T-cell (primary cell): ENCODE results near the gene PSMB3. TPM values are rescaled to one million over a fixed set of nuclear protein-coding genes. Genes with fewer than 3 reads are reported as not detected.
A peak's percentile ranks its signal among the peaks of the same experiment; 100 is the strongest.

ENCODE experiments used
- ATAC-seq, 4 experiments: fragments of 200-7000 bp in 3 of 4; fragments of 150-1000 bp in 1 of 4; cut with Tn5 transposase; replicated peaks in 1 of 4; 1 replicate in 3 of 4; 2 replicates in 1 of 4; pipeline ENCODE4 v1.10.0; 2021; ENCODE audit warnings: moderate library complexity in 3 of 4, mild to moderate bottlenecking in 2 of 4, moderate number of reproducible peaks in 1 of 4
- CTCF ChIA-PET, 2 donors: fragments of 300-600 bp; sonication (Branson Sonifier 250); formaldehyde crosslinking; loops; one replicate each; lab custom pipeline; 2022; ENCODE audit warnings: antibody characterized with exemption in 2 of 2; lab: Charles Lee
- POLR2A ChIA-PET, 2 donors: fragments of 300-600 bp; sonication (Branson Sonifier 250); formaldehyde crosslinking; loops; one replicate each; lab custom pipeline; 2022; ENCODE audit warnings: antibody characterized with exemption in 2 of 2; lab: Charles Lee
- DNase-seq, 35 experiments: peaks; one replicate each; pipeline versions ENCODE4 v3.0.0 to v3.0.0-alpha.2; 2013 to 2023
- H3K27ac ChIP-seq: one replicate; pipeline ENCODE4 v1.5.1; 2013; ENCODE audit warnings: low read length
- H3K27me3 ChIP-seq, 2 experiments: replicated peaks in 1 of 2; 1 replicate in 1 of 2; 2 replicates in 1 of 2; pipeline versions ENCODE4 v1.6.1 to v1.7.0; 2013; ENCODE audit warnings: low read length in 1 of 2, mixed read lengths in 1 of 2; ENCODE audit not compliant: control insufficient read depth in 2 of 2, insufficient read depth in 2 of 2; ENCODE audit errors: extremely low read depth in 1 of 2
- H3K36me3 ChIP-seq, 2 donors: 1 replicate in 1 of 2; 2 replicates in 1 of 2; pipeline versions ENCODE4 v1.6.1 to v1.7.0; 2013; ENCODE audit warnings: low read length in 1 of 2; ENCODE audit not compliant: control insufficient read depth in 2 of 2, insufficient read depth in 1 of 2; ENCODE audit errors: extremely low read depth in 1 of 2
- H3K4me1 ChIP-seq, 2 experiments: 1 replicate in 1 of 2; 2 replicates in 1 of 2; pipeline versions ENCODE4 v1.6.1 to v1.7.0; 2013; ENCODE audit warnings: low read length in 2 of 2, mixed read lengths in 1 of 2; ENCODE audit not compliant: insufficient read depth in 2 of 2, control insufficient read depth in 1 of 2; ENCODE audit errors: extremely low read depth in 1 of 2
- H3K4me3 ChIP-seq, 2 donors: 1 replicate in 1 of 2; 2 replicates in 1 of 2; pipeline versions ENCODE4 v1.5.1 to v1.7.0; 2013; ENCODE audit warnings: mild to moderate bottlenecking in 2 of 2, low read length in 1 of 2, moderate library complexity in 1 of 2; ENCODE audit not compliant: control insufficient read depth in 1 of 2; ENCODE audit errors: extremely low read depth in 1 of 2
- H3K9me3 ChIP-seq: 2 replicates; pipeline ENCODE4 v1.7.0; 2013
- H3K27ac Mint-ChIP-seq, 2 donors: one replicate each; pipeline ENCODE4 v1.8.0; 2020 to 2021; ENCODE audit warnings: mild to moderate bottlenecking in 2 of 2, mixed read lengths in 2 of 2
- H3K27me3 Mint-ChIP-seq, 2 donors: one replicate each; pipeline ENCODE4 v1.8.0; 2021 to 2022; ENCODE audit warnings: mixed read lengths in 2 of 2
- H3K36me3 Mint-ChIP-seq: one replicate; pipeline ENCODE4 v1.8.0; 2021; ENCODE audit warnings: mixed read lengths
- H3K4me1 Mint-ChIP-seq, 3 donors: one replicate each; pipeline ENCODE4 v1.8.0; 2020 to 2022; ENCODE audit warnings: mixed read lengths in 3 of 3, mild to moderate bottlenecking in 1 of 3
- H3K4me3 Mint-ChIP-seq, 3 donors: one replicate each; pipeline ENCODE4 v1.8.0; 2020 to 2022; ENCODE audit warnings: mild to moderate bottlenecking in 3 of 3, mixed read lengths in 3 of 3, moderate library complexity in 3 of 3
- H3K9me3 Mint-ChIP-seq, 3 donors: one replicate each; pipeline ENCODE4 v1.8.0; 2020 to 2022; ENCODE audit warnings: mixed read lengths in 3 of 3
- WGBS: methylation state at CpG from one replicate; pipeline ENCODE4 v1.1.5; 2013; ENCODE audit warnings: missing lambda C conversion rate; ENCODE audit not compliant: insufficient coverage; 5-methylcytosine and 5-hydroxymethylcytosine counted together
- total RNA-seq, 35 experiments: library from RNA in 6 of 35; stranded (reverse) in 6 of 35; fragments of 120-200 nt in 1 of 35; gene quantifications; one replicate each; pipeline versions ENCODE4 v1.2.1 to v1.2.4 and lab custom pipeline; 2013 to 2026

Gene PSMB3
- total RNA-seq, 5 donors from 2014 or later (not counting 1 experiment from before 2014, with no cell fraction given) = 81.2 to 116 (median 104) TPM

DNA sequence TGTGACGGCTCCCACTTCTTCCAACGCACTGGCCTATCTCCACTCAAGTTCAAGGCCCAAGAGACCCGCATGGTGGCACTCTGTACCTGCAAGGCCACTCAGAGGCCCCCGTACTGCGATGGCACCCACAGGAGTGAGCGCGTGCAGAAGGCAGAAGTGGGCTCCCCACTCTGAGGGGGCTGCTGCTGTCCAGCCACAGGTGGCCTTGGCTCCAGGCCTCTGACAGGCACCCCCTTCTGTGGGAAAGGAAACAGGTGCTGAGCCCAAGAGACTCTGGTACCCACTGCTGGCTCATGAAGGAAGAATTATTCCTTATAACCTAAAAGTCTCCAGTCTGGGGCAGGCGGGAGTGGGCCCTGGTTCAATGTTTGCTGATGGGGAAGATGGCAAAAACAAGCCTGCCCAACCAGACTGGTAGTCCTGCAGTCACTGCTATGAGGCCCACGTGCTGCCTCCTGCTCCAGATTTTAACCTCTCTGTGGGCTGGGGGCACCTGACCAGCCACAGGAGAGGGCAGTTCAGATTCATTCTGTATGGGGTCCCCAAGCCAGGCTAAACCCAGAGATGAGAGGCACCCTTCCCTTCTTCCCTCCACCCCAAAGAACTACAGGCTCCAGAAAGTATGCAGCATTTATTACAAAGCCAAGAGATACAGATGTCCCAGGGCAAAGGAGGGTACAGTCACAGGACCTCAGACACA is 19.1 kb upstream of the PSMB3 start:
- ChIA-PET CTCF (interaction anchor here (1.0 to 2.0 kb wide), 3 partner anchors 24 to 48 kb away, joined by 3 to 13 read pairs (median 6); no protein-coding TSS in a partner anchor), POLR2A (no interaction called here)
- H3K27ac ChIP-seq = no peak overlapping the region
- DNase-seq (no peak), ATAC-seq (no peak)
- no peak overlapping the region for H3K4me3 ChIP-seq
- H3K36me3 ChIP-seq = peaks cover 4 to 8% of the 10 kb centered on the region in 2 donors
- H3K9me3 Mint-ChIP-seq = no peaks in the 10 kb centered on the region
- no peak overlapping the region for H3K4me3 Mint-ChIP-seq
- H3K36me3 Mint-ChIP-seq = no peaks in the 10 kb centered on the region
- H3K4me1 ChIP-seq = peaks cover 8 to 65% of the 10 kb centered on the region in 2 experiments
- peaks cover 0 to 3% of the 10 kb centered on the region in 2 experiments for H3K27me3 ChIP-seq
- H3K27me3 Mint-ChIP-seq = no peaks in the 10 kb centered on the region
- peak overlapping the region; percentile 60 to 73 for H3K27ac Mint-ChIP-seq
- H3K9me3 ChIP-seq = no peaks in the 10 kb centered on the region
- H3K4me1 Mint-ChIP-seq = peaks cover 47 to 63% (median 57%) of the 10 kb centered on the region in 3 donors
- WGBS = 82% methylated on average over 8 of the region's 9 CpGs

DNA sequence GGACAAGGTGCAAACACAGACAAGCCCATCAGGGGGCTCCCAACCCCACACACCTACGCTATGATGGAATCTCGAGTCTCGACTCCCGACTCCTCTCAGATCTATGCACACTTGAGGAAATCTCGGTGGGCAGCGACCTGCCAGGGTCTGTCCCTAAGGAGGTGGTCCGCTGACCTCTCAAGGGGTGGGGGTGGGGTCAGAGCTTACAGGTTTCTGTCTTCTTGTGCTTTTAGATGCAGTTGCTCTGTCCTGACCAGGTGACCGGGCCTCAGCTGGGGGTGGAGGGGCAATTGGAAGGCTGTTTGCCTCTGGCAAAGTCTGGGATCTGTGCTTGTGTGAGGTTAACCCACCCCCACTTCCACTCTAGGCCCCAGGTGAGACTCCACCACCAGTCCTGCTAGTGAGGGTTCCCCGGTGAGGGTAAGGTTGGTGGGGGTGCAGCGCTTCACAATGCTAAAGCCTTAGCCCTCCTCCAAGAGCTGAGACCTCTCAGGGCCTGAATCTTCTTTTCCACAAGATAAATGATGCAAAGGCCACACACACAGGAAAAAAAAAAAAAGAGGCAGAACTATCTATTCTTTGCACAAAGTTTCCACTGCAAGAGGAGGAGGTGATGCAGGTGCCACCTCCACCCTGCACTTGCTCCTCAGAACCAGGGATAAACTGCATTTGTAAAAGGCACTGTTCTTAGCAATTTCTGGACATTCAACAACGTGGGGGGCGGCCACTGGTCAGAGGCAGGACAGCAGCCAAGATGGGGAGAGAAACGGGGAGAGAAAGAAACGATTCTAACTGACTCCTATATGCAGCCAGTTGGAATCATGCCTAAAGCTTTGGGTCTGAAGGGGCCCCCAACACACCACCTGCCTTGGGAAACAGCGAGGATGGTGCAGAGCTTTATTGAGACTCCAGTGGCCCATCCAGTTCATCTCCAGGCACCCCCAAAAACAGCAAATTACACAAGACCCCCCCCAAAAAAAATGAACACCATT is 18.3 kb upstream of the PSMB3 start:
- CTCF ChIA-PET = interaction anchor here (0.6 to 2.0 kb wide), 14 partner anchors 16 to 1476 kb away, joined by 3 to 23 read pairs (median 6); partner anchors contain the start of genes EPOP (in 1 of the 2) and PSMB3 (in 1 of the 2)
- Histone ChIP-seq H3K4me3 (no peak overlapping the region), H3K4me1 (peaks cover 2 to 56% of the 10 kb centered on the region in 2 experiments), H3K27me3 (peaks cover 0 to 11% of the 10 kb centered on the region in 2 experiments), H3K27ac (no peak overlapping the region), H3K9me3 (no peaks in the 10 kb centered on the region), H3K36me3 (peaks cover 4 to 8% of the 10 kb centered on the region in 2 donors)
- POLR2A ChIA-PET = no interaction called here
- ATAC-seq (no peak), DNase-seq (peak in 4 of 35 experiments; percentile 29 to 61 (median 40))
- Mint-ChIP-seq H3K27ac (peak overlapping the region; percentile 73 to 77), H3K9me3 (no peaks in the 10 kb centered on the region), H3K4me1 (peaks cover 39 to 54% (median 49%) of the 10 kb centered on the region in 3 donors), H3K4me3 (no peak overlapping the region), H3K27me3 (peaks cover 0 to 3% of the 10 kb centered on the region in 2 donors), H3K36me3 (no peaks in the 10 kb centered on the region)
- 83% methylated on average over 1 of the region's 15 CpGs for WGBS

DNA sequence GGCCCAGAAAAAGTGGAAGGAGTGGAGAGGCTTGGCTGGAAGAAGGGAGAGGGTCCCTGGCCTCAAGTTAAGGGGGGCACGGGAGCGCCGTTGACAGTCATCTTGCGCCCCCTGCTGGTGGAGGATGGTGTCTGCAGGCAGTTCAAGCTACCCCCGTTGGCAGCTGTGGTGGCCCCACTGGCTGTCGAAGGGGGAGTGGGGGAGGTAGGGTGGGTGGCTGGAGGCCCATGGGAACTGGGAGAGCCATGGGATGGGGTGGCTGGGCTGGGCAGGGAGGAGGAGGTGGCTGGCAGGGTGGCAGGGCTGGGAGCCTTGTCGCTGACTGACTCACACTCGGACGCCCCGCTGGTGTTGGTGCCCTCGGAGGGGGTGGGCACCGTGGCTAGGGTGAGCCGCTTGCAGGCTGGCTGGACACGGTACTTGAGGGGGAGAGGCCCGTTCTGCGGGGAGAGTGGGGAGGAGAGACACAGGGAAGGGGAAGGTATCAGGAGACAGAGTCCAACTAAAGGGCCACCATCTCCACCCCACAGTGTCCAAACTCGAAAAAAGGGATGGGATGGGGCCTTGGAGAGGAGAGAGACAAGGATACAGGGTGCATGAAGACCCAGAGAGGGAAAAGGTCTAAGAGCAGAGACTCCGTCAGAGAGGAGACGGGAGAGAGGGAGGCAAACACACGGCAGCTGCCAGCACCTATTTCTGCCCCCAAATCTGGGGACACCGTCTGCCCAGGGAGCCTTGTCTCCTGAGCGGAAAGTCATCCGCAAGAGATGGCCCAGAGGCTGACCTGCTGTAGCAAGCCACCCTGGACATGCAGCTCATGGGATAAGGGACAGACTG is 17.2 kb upstream of the PSMB3 start:
- H3K9me3 ChIP-seq = no peaks in the 10 kb centered on the region
- DNase-seq = peak; percentile 19 to 82 (median 67)
- H3K36me3 ChIP-seq = peaks cover 4 to 8% of the 10 kb centered on the region in 2 donors
- H3K4me1 ChIP-seq = peaks cover 0 to 49% of the 10 kb centered on the region in 2 experiments
- CTCF ChIA-PET = interaction anchor here (0.6 to 2.0 kb wide), 22 partner anchors 15 to 1475 kb away, joined by 3 to 23 read pairs (median 4); partner anchors contain the start of genes EPOP (in 1 of the 2) and PSMB3 (in 1 of the 2)
- no peaks in the 10 kb centered on the region for H3K9me3 Mint-ChIP-seq
- peaks cover 0 to 3% of the 10 kb centered on the region in 2 donors for H3K27me3 Mint-ChIP-seq
- no peak overlapping the region for H3K4me3 Mint-ChIP-seq
- H3K27me3 ChIP-seq = peaks cover 0 to 19% of the 10 kb centered on the region in 2 experiments
- no peak overlapping the region for H3K27ac ChIP-seq
- no peak overlapping the region for H3K27ac Mint-ChIP-seq
- no peak overlapping the region for H3K4me3 ChIP-seq
- WGBS = 64% methylated on average over 16 of the region's 23 CpGs
- ATAC-seq = peak in 2 of 4 experiments; percentile 27 to 41
- H3K4me1 Mint-ChIP-seq = peaks cover 36 to 49% (median 45%) of the 10 kb centered on the region in 3 donors
- POLR2A ChIA-PET = interaction anchor here in 1 of 2 donors (0.6 kb wide), 1 partner anchor 19 kb away, joined by 3 read pairs; no protein-coding TSS in a partner anchor
- H3K36me3 Mint-ChIP-seq = no peaks in the 10 kb centered on the region

DNA sequence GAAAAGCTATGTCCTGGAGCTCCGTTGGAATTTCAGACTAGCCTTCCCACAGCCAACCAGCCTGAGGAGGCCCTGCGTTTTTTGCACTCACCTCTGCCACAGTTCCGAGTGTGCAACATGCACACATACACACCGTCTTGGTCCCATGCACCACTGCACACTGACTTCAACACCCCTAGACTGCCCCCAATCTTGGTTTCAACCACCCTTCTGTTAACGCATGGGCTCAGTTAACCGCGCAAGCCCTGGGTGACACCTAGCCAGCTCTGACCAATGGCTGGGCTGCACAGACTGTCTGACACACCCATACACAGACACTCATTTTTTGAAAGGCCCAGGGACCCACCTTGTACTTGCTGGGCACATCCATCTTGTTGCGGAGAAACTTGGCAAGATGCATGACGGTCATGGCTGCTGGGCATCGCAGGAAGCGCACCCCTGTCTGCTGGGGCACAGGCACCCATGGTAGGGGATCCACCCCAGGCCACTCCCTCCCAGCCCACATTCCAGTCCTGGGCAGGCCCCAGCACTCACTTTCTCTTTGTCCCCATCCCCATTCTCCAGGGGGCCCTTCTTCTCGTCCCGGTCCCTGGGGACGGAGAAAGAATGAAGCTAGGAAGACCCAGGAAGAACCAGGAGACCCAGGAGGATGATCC is 14.4 kb upstream of the PSMB3 start:
- Histone ChIP-seq H3K27ac (no peak overlapping the region), H3K4me3 (no peak overlapping the region), H3K4me1 (peaks cover 0 to 25% of the 10 kb centered on the region in 2 experiments), H3K27me3 (peaks cover 0 to 38% of the 10 kb centered on the region in 2 experiments), H3K36me3 (peaks cover 4 to 6% of the 10 kb centered on the region in 2 donors), H3K9me3 (no peaks in the 10 kb centered on the region)
- POLR2A ChIA-PET = no interaction called here
- CTCF ChIA-PET = interaction anchor here in 1 of 2 donors (0.5 to 1.4 kb wide), 4 partner anchors 10 to 179 kb away, joined by 3 read pairs; no protein-coding TSS in a partner anchor
- Mint-ChIP-seq H3K27ac (no peak overlapping the region), H3K4me3 (no peak overlapping the region), H3K4me1 (peaks cover 16 to 24% (median 20%) of the 10 kb centered on the region in 3 donors), H3K9me3 (no peaks in the 10 kb centered on the region), H3K36me3 (no peaks in the 10 kb centered on the region), H3K27me3 (peaks cover 0 to 10% of the 10 kb centered on the region in 2 donors)
- WGBS = 90% methylated on average over 12 of the region's 14 CpGs
- DNase-seq (no peak), ATAC-seq (no peak)

DNA sequence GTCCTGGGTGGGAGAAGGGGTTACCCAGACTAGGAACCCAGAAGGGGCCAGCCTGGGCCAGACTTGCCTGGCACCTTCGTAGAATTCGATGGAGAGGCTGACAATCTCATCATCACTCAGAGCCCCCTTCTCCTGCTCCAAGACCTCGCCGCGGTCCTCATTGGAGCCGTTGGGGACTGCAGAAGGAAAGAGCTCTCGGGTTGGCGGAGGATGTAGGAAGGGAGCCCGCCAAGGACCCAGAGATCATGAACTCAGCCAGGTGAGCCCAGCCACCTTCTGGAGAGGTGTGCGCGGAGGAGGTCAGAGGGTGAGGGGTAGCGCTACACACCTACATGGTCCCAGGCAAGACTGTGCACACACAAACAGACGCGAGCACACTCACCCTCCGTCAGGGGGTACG is 13.9 kb upstream of the PSMB3 start:
- no peaks in the 10 kb centered on the region for H3K9me3 Mint-ChIP-seq
- Histone ChIP-seq H3K27me3 (peaks cover 0 to 44% of the 10 kb centered on the region in 2 experiments), H3K4me1 (peaks cover 0 to 19% of the 10 kb centered on the region in 2 experiments), H3K4me3 (no peak overlapping the region), H3K27ac (no peak overlapping the region), H3K36me3 (peaks cover under 1 to 3% of the 10 kb centered on the region in 2 donors), H3K9me3 (no peaks in the 10 kb centered on the region)
- peaks cover 12 to 19% (median 17%) of the 10 kb centered on the region in 3 donors for H3K4me1 Mint-ChIP-seq
- CTCF ChIA-PET = no interaction called here
- 92% methylated on average over 9 of the region's 16 CpGs for WGBS
- H3K4me3 Mint-ChIP-seq = no peak overlapping the region
- DNase-seq = no peak
- peaks cover 0 to 14% of the 10 kb centered on the region in 2 donors for H3K27me3 Mint-ChIP-seq
- no peak for ATAC-seq
- H3K36me3 Mint-ChIP-seq = no peaks in the 10 kb centered on the region
- POLR2A ChIA-PET = no interaction called here
- no peak overlapping the region for H3K27ac Mint-ChIP-seq
